ENCODE measurements around the gene LAMB2.

Gene LAMB2

GRCh38 chr3:49124991-49125670, 7.7 kb downstream of the LAMB2 start:
- ChIA-PET POLR2A (interaction anchor here (1.1 to 1.9 kb wide), 2 partner anchors 7 to 8 kb away, joined by 4 to 7 read pairs; partner anchors contain the start of gene LAMB2), CTCF (no interaction called here)
- no peak for DNase-seq (ENCODE audit: low read depth, low spot score)
- no peak overlapping the region for H3K4me3 ChIP-seq (ENCODE audit: low read depth, low read length)
- no peak for TF ChIP-seq CTCF (IDR thresholded peaks at IDR 0.05; ENCODE audit: insufficient read depth, low read length, missing control alignments)

GRCh38 chr3:49124203-49124602, 8.6 kb downstream of the LAMB2 start:
- POLR2A ChIA-PET = interaction anchor here (0.6 to 1.9 kb wide), 2 partner anchors 8 to 130 kb away, joined by 3 to 7 read pairs; partner anchors contain the start of gene LAMB2
- DNase-seq (ENCODE audit: low read depth, low spot score) = no peak
- no peak for TF ChIP-seq CTCF (IDR thresholded peaks at IDR 0.05; ENCODE audit: insufficient read depth, low read length, missing control alignments)
- no peak overlapping the region for H3K4me3 ChIP-seq (ENCODE audit: low read depth, low read length)
- CTCF ChIA-PET = no interaction called here

GRCh38 chr3:49123687-49124086, 9.2 kb downstream of the LAMB2 start:
- TF ChIP-seq CTCF (IDR thresholded peaks at IDR 0.05; ENCODE audit: insufficient read depth, low read length, missing control alignments) = no peak
- no peak overlapping the region for H3K4me3 ChIP-seq (ENCODE audit: low read depth, low read length)
- CTCF ChIA-PET = no interaction called here
- POLR2A ChIA-PET = interaction anchor here (0.6 to 1.9 kb wide), 2 partner anchors 9 to 130 kb away, joined by 3 to 7 read pairs; partner anchors contain the start of gene LAMB2
- no peak for DNase-seq (ENCODE audit: low read depth, low spot score)

- POLR2A ChIA-PET = interaction anchor here (1.5 to 1.9 kb wide), 2 partner anchors 9 to 29 kb away, joined by 4 to 7 read pairs; partner anchors contain the start of genes LAMB2 and QRICH1
- H3K4me3 ChIP-seq (ENCODE audit: low read depth, low read length) = no peak overlapping the region
- CTCF ChIA-PET = no interaction called here
- TF ChIP-seq CTCF (IDR thresholded peaks at IDR 0.05; ENCODE audit: insufficient read depth, low read length, missing control alignments) = no peak
- DNase-seq (ENCODE audit: low read depth, low spot score) = no peak
Observed at GRCh38 chr3:49122886-49123545, 9.8 kb downstream of the LAMB2 start.

GRCh38 chr3:49122451-49122850, 10.4 kb downstream of the LAMB2 start:
- no peak overlapping the region for H3K4me3 ChIP-seq (ENCODE audit: low read depth, low read length)
- CTCF ChIA-PET = no interaction called here
- POLR2A ChIA-PET = interaction anchor here (1.5 to 2.6 kb wide), 2 partner anchors 10 to 29 kb away, joined by 4 to 25 read pairs; partner anchors contain the start of genes LAMB2 and QRICH1
- no peak for TF ChIP-seq CTCF (IDR thresholded peaks at IDR 0.05; ENCODE audit: insufficient read depth, low read length, missing control alignments)
- no peak for DNase-seq (ENCODE audit: low read depth, low spot score)

GRCh38 chr3:49122022-49122421, 10.8 kb downstream of the LAMB2 start:
- CTCF ChIA-PET = interaction anchor here (0.7 to 1.7 kb wide), 3 partner anchors 11 to 327 kb away, joined by 3 to 7 read pairs (median 4); partner anchors contain the start of gene LAMB2
- DNase-seq (ENCODE audit: low read depth, low spot score) = no peak
- H3K4me3 ChIP-seq (ENCODE audit: low read depth, low read length) = no peak overlapping the region
- TF ChIP-seq CTCF (IDR thresholded peaks at IDR 0.05; ENCODE audit: insufficient read depth, low read length, missing control alignments) = no peak
- POLR2A ChIA-PET = interaction anchor here (1.5 to 2.6 kb wide), 3 partner anchors 8 to 28 kb away, joined by 4 to 25 read pairs (median 6); partner anchors contain the start of genes LAMB2 and QRICH1

All from AG04449 (cell line).